CD14-positive monocyte (primary cell): ENCODE measurements around the gene TBC1D32. TPM values are rescaled to one million over a fixed set of nuclear protein-coding genes. Genes with fewer than 3 reads are reported as not detected.
A peak's percentile ranks its signal among the peaks of the same experiment; 100 is the strongest.

Experiments used
- DNase-seq, 3 donors: peaks; one replicate each; pipeline ENCODE4 v3.0.0-alpha.2; 2011 to 2022
- H2AFZ ChIP-seq: 2 replicates; pipeline ENCODE4 v1.6.0; 2012; ENCODE audit warnings: mild to moderate bottlenecking, low read depth, low read length, inconsistent platforms; ENCODE audit not compliant: insufficient read depth, poor library complexity, severe bottlenecking
- H3K27ac ChIP-seq, 2 donors: 1 replicate in 1 of 2; 2 replicates in 1 of 2; pipeline ENCODE4 v1.5.1; 2012 to 2013; ENCODE audit warnings: low read length in 2 of 2, control low read depth in 1 of 2, inconsistent platforms in 1 of 2, low read depth in 1 of 2, mild to moderate bottlenecking in 1 of 2
- H3K27me3 ChIP-seq, 2 donors: one replicate each; pipeline versions ENCODE4 v1.6.0 to v1.6.1; 2011 to 2013; ENCODE audit warnings: low read length in 2 of 2; ENCODE audit not compliant: control insufficient read depth in 2 of 2, insufficient read depth in 2 of 2
- H3K36me3 ChIP-seq, 2 donors: replicated peaks in 1 of 2; 1 replicate in 1 of 2; 2 replicates in 1 of 2; pipeline versions ENCODE4 v1.5.1 to v1.6.1; 2012 to 2013; ENCODE audit warnings: low read length in 2 of 2, control low read depth in 1 of 2, inconsistent platforms in 1 of 2, mild to moderate bottlenecking in 1 of 2; ENCODE audit not compliant: insufficient read depth in 2 of 2, control insufficient read depth in 1 of 2
- H3K4me1 ChIP-seq, 2 donors: 1 replicate in 1 of 2; 2 replicates in 1 of 2; pipeline versions ENCODE4 v1.5.1 to v1.6.1; 2012 to 2013; ENCODE audit warnings: low read length in 2 of 2, control low read depth in 1 of 2, inconsistent platforms in 1 of 2, mild to moderate bottlenecking in 1 of 2, moderate library complexity in 1 of 2; ENCODE audit not compliant: insufficient read depth in 2 of 2, control insufficient read depth in 1 of 2
- H3K4me2 ChIP-seq: replicated peaks from 2 replicates; pipeline ENCODE3; 2012; ENCODE audit warnings: low read length, moderate library complexity, mild to moderate bottlenecking; ENCODE audit not compliant: poor library complexity, severe bottlenecking; ENCODE audit errors: extremely low read depth
- H3K4me3 ChIP-seq, 3 experiments: fragments of 200-600 bp in 1 of 3; sonication (generic) in 1 of 3; replicated peaks in 1 of 3; 1 replicate in 2 of 3; 2 replicates in 1 of 3; pipeline ENCODE4 v1.5.1; 2011 to 2013; ENCODE audit warnings: low read length in 3 of 3, mild to moderate bottlenecking in 3 of 3, control low read depth in 2 of 3, low read depth in 2 of 3, inconsistent platforms in 1 of 3, moderate library complexity in 1 of 3
- H3K79me2 ChIP-seq: 2 replicates; pipeline ENCODE4 v1.6.0; 2012; ENCODE audit warnings: mild to moderate bottlenecking, control low read depth, inconsistent platforms, low read length, moderate library complexity; ENCODE audit not compliant: insufficient read depth
- H3K9ac ChIP-seq: 2 replicates; pipeline ENCODE4 v1.6.0; 2017; ENCODE audit warnings: low read length, mild to moderate bottlenecking; ENCODE audit not compliant: insufficient read depth, poor library complexity, severe bottlenecking
- H3K9me3 ChIP-seq, 2 donors: replicated peaks in 1 of 2; 1 replicate in 1 of 2; 2 replicates in 1 of 2; pipeline versions ENCODE4 v1.5.1 to v1.6.1; 2012 to 2013; ENCODE audit warnings: low read length in 2 of 2, control low read depth in 1 of 2; ENCODE audit not compliant: control insufficient read depth in 1 of 2, insufficient read depth in 1 of 2
- H4K20me1 ChIP-seq: 2 replicates; pipeline ENCODE4 v1.6.0; 2012; ENCODE audit warnings: mild to moderate bottlenecking, low read length, control low read depth, moderate library complexity; ENCODE audit not compliant: insufficient read depth
- H3K27ac Mint-ChIP-seq, 7 donors: one replicate each; pipeline ENCODE4 v1.8.0; 2020; ENCODE audit warnings: mild to moderate bottlenecking in 7 of 7, mixed read lengths in 7 of 7, moderate library complexity in 6 of 7, inconsistent platforms in 2 of 7
- H3K27me3 Mint-ChIP-seq, 3 donors: one replicate each; pipeline ENCODE4 v1.8.0; 2021 to 2022; ENCODE audit warnings: low read depth in 3 of 3, mild to moderate bottlenecking in 3 of 3, mixed read lengths in 3 of 3, moderate library complexity in 3 of 3, inconsistent platforms in 1 of 3
- H3K36me3 Mint-ChIP-seq, 2 donors: one replicate each; pipeline ENCODE4 v1.8.0; 2020; ENCODE audit warnings: mixed read lengths in 2 of 2, inconsistent platforms in 1 of 2, mild to moderate bottlenecking in 1 of 2
- H3K4me1 Mint-ChIP-seq: one replicate; pipeline ENCODE4 v1.8.0; 2020; ENCODE audit warnings: mild to moderate bottlenecking, mixed read lengths
- H3K4me3 Mint-ChIP-seq, 2 donors: one replicate each; pipeline ENCODE4 v1.8.0; 2020; ENCODE audit warnings: mild to moderate bottlenecking in 2 of 2, mixed read lengths in 2 of 2, moderate library complexity in 1 of 2
- H3K9me3 Mint-ChIP-seq, 7 donors: one replicate each; pipeline ENCODE4 v1.8.0; 2020 to 2022; ENCODE audit warnings: mixed read lengths in 7 of 7, mild to moderate bottlenecking in 6 of 7, moderate library complexity in 6 of 7, inconsistent platforms in 2 of 7
- whole genome bisulfite sequencing: methylation state at CpG from one replicate; pipeline ENCODE4 v1.1.5; 2013; ENCODE audit warnings: missing lambda C conversion rate; ENCODE audit not compliant: insufficient coverage; 5-methylcytosine and 5-hydroxymethylcytosine counted together
- intact Hi-C, 2 donors: fragments of 100-400 bp; cut with micrococcal nuclease; formaldehyde crosslinking; loops; one replicate each; pipeline versions ENCODE4 v1.15.0 to v1.15.1; 2023
- polyA plus RNA-seq, 3 donors: library from polyadenylated mRNA; depleted of rRNA in 1 of 3; unstranded in 2 of 3; stranded (reverse) in 1 of 3; fragments of 300-500 nt in 2 of 3; fragments of >200 nt in 1 of 3; fragmentation: Illumina TruSeq in 2 of 3; gene quantifications; 1 replicate in 2 of 3; 2 replicates in 1 of 3; pipeline ENCODE4 v1.2.3, GENCODE V29; 2012 to 2021
- TF ChIP-seq, protein P1 (sequence below): fragments of 200-600 bp; IDR thresholded peaks from one replicate; pipeline ENCODE4 v1.8.0; 2022; ENCODE audit warnings: antibody characterized with exemption, mild to moderate bottlenecking

TBC1D32 gene
- polyA plus RNA-seq, 3 donors: 0.23 to 0.64 TPM; not detected in 1

DNA sequence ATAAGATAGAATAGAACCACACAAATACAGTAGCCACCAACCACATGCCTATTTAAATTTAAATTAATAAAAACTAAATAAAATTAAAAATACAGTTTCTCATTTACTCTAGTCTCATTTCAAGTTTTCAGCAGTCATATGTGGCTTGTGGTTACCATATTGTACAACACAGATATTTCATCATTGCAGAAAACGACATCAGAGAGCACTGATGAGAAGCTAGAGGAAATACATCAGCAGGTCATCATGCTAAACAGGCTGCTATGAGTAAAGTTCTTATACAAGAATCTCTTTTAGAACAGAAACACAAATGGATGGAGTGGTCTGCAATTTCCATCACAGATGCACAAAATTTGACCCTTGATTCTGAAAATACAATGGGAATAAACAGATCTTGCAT lies 36.6 kb downstream of the TBC1D32 start:
- Histone ChIP-seq H3K36me3 (no peaks in the 10 kb centered on the region), H3K27ac (no peak overlapping the region), H3K4me1 (peaks cover 0 to 2% of the 10 kb centered on the region in 2 donors), H4K20me1 (no peaks in the 10 kb centered on the region), H3K27me3 (no peaks in the 10 kb centered on the region), H3K79me2 (no peaks in the 10 kb centered on the region), H3K4me3 (no peak overlapping the region), H3K4me2 (no peak overlapping the region), H2AFZ (no peak overlapping the region), H3K9ac (no peak overlapping the region), H3K9me3 (no peaks in the 10 kb centered on the region)
- DNase-seq: peak; percentile 22 to 47 (median 26)
- no peaks in the 10 kb centered on the region for H3K27me3 Mint-ChIP-seq
- intact Hi-C loops: no loop called here
- no peak overlapping the region for H3K27ac Mint-ChIP-seq
- no peak overlapping the region for H3K4me3 Mint-ChIP-seq
- peaks cover 0 to 2% of the 10 kb centered on the region in 2 donors for H3K36me3 Mint-ChIP-seq
- WGBS: no CpG with 5 or more reads among the region's 1 CpG
- H3K4me1 Mint-ChIP-seq: no peaks in the 10 kb centered on the region
- H3K9me3 Mint-ChIP-seq: peaks cover 0 to 3% (median 2%) of the 10 kb centered on the region in 7 donors
- TF ChIP-seq, protein P1, sequence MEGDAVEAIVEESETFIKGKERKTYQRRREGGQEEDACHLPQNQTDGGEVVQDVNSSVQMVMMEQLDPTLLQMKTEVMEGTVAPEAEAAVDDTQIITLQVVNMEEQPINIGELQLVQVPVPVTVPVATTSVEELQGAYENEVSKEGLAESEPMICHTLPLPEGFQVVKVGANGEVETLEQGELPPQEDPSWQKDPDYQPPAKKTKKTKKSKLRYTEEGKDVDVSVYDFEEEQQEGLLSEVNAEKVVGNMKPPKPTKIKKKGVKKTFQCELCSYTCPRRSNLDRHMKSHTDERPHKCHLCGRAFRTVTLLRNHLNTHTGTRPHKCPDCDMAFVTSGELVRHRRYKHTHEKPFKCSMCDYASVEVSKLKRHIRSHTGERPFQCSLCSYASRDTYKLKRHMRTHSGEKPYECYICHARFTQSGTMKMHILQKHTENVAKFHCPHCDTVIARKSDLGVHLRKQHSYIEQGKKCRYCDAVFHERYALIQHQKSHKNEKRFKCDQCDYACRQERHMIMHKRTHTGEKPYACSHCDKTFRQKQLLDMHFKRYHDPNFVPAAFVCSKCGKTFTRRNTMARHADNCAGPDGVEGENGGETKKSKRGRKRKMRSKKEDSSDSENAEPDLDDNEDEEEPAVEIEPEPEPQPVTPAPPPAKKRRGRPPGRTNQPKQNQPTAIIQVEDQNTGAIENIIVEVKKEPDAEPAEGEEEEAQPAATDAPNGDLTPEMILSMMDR: no peak

DNA sequence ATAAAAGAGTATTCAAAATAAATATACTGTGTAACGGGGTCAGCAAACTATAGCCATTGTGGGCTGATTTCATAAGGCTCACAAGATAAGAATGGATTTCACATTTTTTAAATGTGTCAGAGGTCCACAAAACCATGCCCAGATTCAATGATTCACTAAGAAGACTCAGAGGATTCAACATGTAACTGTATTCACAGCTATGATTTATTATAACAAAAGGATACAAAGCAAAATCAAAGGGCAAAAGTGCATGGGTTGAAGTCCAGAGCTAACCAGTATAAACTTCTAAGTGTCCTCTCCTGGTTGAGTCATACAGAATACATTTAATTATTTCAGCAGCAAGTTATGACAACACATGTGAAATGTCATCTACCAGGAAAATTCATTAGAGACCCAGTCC lies 49.2 kb downstream of the TBC1D32 start:
- Histone ChIP-seq H3K4me3 (no peak overlapping the region), H2AFZ (no peak overlapping the region), H3K9ac (no peak overlapping the region), H3K9me3 (no peaks in the 10 kb centered on the region), H4K20me1 (no peaks in the 10 kb centered on the region), H3K4me1 (no peaks in the 10 kb centered on the region), H3K36me3 (no peaks in the 10 kb centered on the region), H3K27me3 (no peaks in the 10 kb centered on the region), H3K79me2 (no peaks in the 10 kb centered on the region), H3K4me2 (no peak overlapping the region), H3K27ac (no peak overlapping the region)
- intact Hi-C loops: no loop called here
- Mint-ChIP-seq H3K27me3 (no peaks in the 10 kb centered on the region), H3K9me3 (peaks cover 0 to 15% (median 3%) of the 10 kb centered on the region in 7 donors), H3K4me1 (no peaks in the 10 kb centered on the region), H3K27ac (no peak overlapping the region), H3K4me3 (no peak overlapping the region), H3K36me3 (peaks cover 0 to 6% of the 10 kb centered on the region in 2 donors)
- WGBS: no CpG with 5 or more reads among the region's 1 CpG
- no peak for DNase-seq
- TF ChIP-seq, protein P1: no peak
